ENCODE data around the gene CABP4.

The CABP4 gene

DNA sequence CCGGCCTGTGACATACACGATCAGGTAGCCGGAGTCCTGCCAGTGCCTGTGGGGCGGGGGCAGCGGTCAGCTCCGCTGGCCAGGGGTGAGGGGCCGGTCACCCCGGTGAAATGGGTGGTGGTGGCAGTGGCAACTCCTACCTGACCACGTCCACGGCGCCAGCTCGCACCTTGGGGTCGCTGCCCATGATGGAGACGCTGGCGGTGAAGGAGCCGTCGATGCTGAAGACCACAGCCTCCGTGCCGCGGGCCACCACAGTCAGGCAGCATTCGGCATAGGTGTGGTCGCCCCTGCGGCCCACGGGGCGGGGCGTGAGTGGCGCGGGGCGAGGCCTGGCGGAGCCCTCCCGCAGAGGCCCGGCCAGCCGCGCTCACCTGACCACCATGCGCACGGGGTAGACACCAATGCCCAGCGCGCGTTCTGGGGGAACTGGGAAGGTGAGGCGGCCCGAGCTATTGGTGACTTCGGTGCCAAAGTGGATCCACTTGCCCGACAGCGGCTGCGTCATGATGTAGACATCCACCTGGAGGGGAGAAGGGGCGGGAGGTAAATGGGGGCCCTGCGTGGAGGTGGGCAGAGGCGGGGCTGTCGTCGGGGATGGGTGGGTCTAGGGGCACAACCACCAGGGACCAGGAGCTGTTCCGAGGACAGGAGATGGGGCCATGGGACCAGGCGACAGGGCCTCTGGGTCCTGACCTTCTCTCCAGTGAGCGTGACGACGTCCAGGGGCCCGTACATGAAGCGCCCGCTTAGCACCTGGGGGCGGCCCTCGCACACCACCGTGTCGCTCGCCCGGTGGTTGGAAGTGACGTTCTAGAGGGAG lies 38.6 kb downstream of the CABP4 start:
- Histone ChIP-seq H3K4me3 (ENCODE audit: low read depth, low read length) (no peak overlapping the region), H3K4me1 (no peaks in the 10 kb centered on the region), H3K36me3 (peaks cover 7% of the 10 kb centered on the region), H3K9me3 (no peaks in the 10 kb centered on the region), H3K27me3 (no peaks in the 10 kb centered on the region)
- DNase-seq: no peak
- TF ChIP-seq, protein P1, sequence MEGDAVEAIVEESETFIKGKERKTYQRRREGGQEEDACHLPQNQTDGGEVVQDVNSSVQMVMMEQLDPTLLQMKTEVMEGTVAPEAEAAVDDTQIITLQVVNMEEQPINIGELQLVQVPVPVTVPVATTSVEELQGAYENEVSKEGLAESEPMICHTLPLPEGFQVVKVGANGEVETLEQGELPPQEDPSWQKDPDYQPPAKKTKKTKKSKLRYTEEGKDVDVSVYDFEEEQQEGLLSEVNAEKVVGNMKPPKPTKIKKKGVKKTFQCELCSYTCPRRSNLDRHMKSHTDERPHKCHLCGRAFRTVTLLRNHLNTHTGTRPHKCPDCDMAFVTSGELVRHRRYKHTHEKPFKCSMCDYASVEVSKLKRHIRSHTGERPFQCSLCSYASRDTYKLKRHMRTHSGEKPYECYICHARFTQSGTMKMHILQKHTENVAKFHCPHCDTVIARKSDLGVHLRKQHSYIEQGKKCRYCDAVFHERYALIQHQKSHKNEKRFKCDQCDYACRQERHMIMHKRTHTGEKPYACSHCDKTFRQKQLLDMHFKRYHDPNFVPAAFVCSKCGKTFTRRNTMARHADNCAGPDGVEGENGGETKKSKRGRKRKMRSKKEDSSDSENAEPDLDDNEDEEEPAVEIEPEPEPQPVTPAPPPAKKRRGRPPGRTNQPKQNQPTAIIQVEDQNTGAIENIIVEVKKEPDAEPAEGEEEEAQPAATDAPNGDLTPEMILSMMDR (IDR thresholded peaks at IDR 0.05; ENCODE audit: low read depth, low read length): no peak

- Histone ChIP-seq H3K27me3 (no peaks in the 10 kb centered on the region), H3K9me3 (no peaks in the 10 kb centered on the region), H3K36me3 (peaks cover 7% of the 10 kb centered on the region), H3K4me1 (no peaks in the 10 kb centered on the region), H3K4me3 (ENCODE audit: low read depth, low read length) (no peak overlapping the region)
- DNase-seq: no peak
- TF ChIP-seq, protein P1 (IDR thresholded peaks at IDR 0.05; ENCODE audit: low read depth, low read length): no peak
Observed at GRCh38 chr11:67494371-67495233, 39.4 kb downstream of the CABP4 start.

GRCh38 chr11:67495234-67496005 lies 40.3 kb downstream of the CABP4 start:
- no peaks in the 10 kb centered on the region for H3K27me3 ChIP-seq
- peaks cover 5% of the 10 kb centered on the region for H3K36me3 ChIP-seq
- TF ChIP-seq, protein P1 (IDR thresholded peaks at IDR 0.05; ENCODE audit: low read depth, low read length): no peak
- no peak for DNase-seq
- H3K9me3 ChIP-seq: no peaks in the 10 kb centered on the region
- H3K4me3 ChIP-seq (ENCODE audit: low read depth, low read length): no peak overlapping the region
- no peaks in the 10 kb centered on the region for H3K4me1 ChIP-seq

- Histone ChIP-seq H3K27me3 (no peaks in the 10 kb centered on the region), H3K4me1 (no peaks in the 10 kb centered on the region), H3K9me3 (no peaks in the 10 kb centered on the region), H3K36me3 (peaks cover 3% of the 10 kb centered on the region; the same call in 1 of the 2 replicates), H3K4me3 (ENCODE audit: low read depth, low read length) (no peak overlapping the region)
- TF ChIP-seq, protein P1 (IDR thresholded peaks at IDR 0.05; ENCODE audit: low read depth, low read length): no peak
- DNase-seq: no peak
Observed at GRCh38 chr11:67496113-67496512, 41.0 kb downstream of the CABP4 start.

- no peaks in the 10 kb centered on the region for H3K4me1 ChIP-seq
- no peaks in the 10 kb centered on the region; the same call in 1 of the 2 replicates for H3K36me3 ChIP-seq
- TF ChIP-seq, protein P1 (IDR thresholded peaks at IDR 0.05; ENCODE audit: low read depth, low read length): no peak
Observed at GRCh38 chr11:67497656-67498291, 42.6 kb downstream of the CABP4 start.

More at GRCh38 chr11:67497656-67498291, 42.6 kb downstream of the CABP4 start:
- Histone ChIP-seq H3K4me3 (ENCODE audit: low read depth, low read length) (no peak overlapping the region), H3K9me3 (no peaks in the 10 kb centered on the region), H3K27me3 (no peaks in the 10 kb centered on the region)
- DNase-seq: no peak

All from BE2C (cell line).